Ovary (tissue), 9 donors: ENCODE measurements around the gene ARHGAP28. TPM values are rescaled to one million over a fixed set of nuclear protein-coding genes. Genes with fewer than 3 reads are reported as not detected.

Source experiments
- DNase-seq, 5 donors: peaks; one replicate each; pipeline ENCODE4 v3.0.0-alpha.2; 2019 to 2020
- H3K27ac ChIP-seq, 2 donors: fragments of 200-600 bp; one replicate each; pipeline versions ENCODE4 v1.5.1 to v1.8.0; 2019 to 2022
- H3K27me3 ChIP-seq: fragments of 200-600 bp; one replicate; pipeline ENCODE4 v1.8.0; 2022
- H3K36me3 ChIP-seq: fragments of 200-600 bp; sonication (generic); one replicate; pipeline ENCODE4 v1.5.1; 2019
- H3K4me1 ChIP-seq: one replicate; pipeline ENCODE4 v1.8.1; 2013; ENCODE audit warnings: mild to moderate bottlenecking, moderate library complexity; ENCODE audit not compliant: insufficient read depth
- H3K4me3 ChIP-seq: fragments of 200-600 bp; sonication (generic); one replicate; pipeline ENCODE4 v1.5.1; 2017
- H3K9me3 ChIP-seq, 2 donors: fragments of 200-600 bp in 1 of 2; sonication (generic) in 1 of 2; one replicate each; pipeline versions ENCODE4 v1.5.1 to v1.8.1; 2013 to 2019; ENCODE audit warnings: mild to moderate bottlenecking in 1 of 2, moderate library complexity in 1 of 2
- EP300 ChIP-seq: sonication (generic); formaldehyde crosslinking; IDR thresholded peaks from one replicate; pipeline ENCODE4 v1.6.1; 2017; ENCODE audit warnings: antibody characterized with exemption
- POLR2A ChIP-seq: fragments of 450-650 bp; IDR thresholded peaks from one replicate; pipeline ENCODE4 v1.6.1; 2017; ENCODE audit warnings: antibody characterized with exemption, mild to moderate bottlenecking, moderate library complexity
- WGBS, 3 donors: extraction: QIAGEN DNeasy Blood & Tissue Kit in 1 of 3; methylation state at CpG; one replicate each; pipeline versions ENCODE4 v1.1.5 to v1.1.7; 2013 to 2017; 5-methylcytosine and 5-hydroxymethylcytosine counted together
- intact Hi-C, 4 donors: fragments of 100-400 bp; cut with DNase I; formaldehyde crosslinking; loops; one replicate each; pipeline versions ENCODE4 v1.11.0 to v1.15.1; 2022 to 2023
- polyA plus RNA-seq, 2 donors: library from polyadenylated mRNA; stranded (reverse); fragments of 200-250 nt in 1 of 2; fragments of 350-450 nt in 1 of 2; fragmentation: Illumina TruSeq in 1 of 2; extraction: RNeasy Lipid Tissue Mini Kit (QIAGEN cat#74804) in 1 of 2; gene quantifications; one replicate each; pipeline ENCODE4 v1.2.3, GENCODE V29; 2013 to 2014
- total RNA-seq, 7 donors: library from RNA; depleted of rRNA in 2 of 7; stranded (reverse); fragments of >200 nt in 2 of 7; fragmentation: NEBNext Ultra II Directional in 3 of 7; extraction: Animal tissue kit (Norgen Biotek cat#: 25700) in 3 of 7; gene quantifications; one replicate each; pipeline versions ENCODE4 v1.1.0 to v1.2.4, GENCODE V29; 2016 to 2023
- TF ChIP-seq, protein P1 (sequence below), 3 donors: fragments of 450-650 bp in 2 of 3; fragments of 200-600 bp in 1 of 3; IDR thresholded peaks; one replicate each; pipeline versions ENCODE4 v1.5.1 to v1.8.0; 2016 to 2022; ENCODE audit warnings: antibody characterized with exemption in 3 of 3, mild to moderate bottlenecking in 1 of 3
- donor health status: DM: no; HTN: no; CAD: no; lungs with moderate emphysema.
- donor health status: DM: no; HTN: no; CAD: no.
- donor health status: Bipolar disorder and iron deficiency.
- donor health status: DM: yes; HTN: yes; CAD: no.
- donor health status: DM: no; HTN: no; CAD: no.
- donor health status: DM: yes; HTN: yes; CAD: no.

Gene ARHGAP28
- total and polyA plus RNA-seq, 9 donors = 5.9 to 28.7 (median 16.9) TPM

DNA sequence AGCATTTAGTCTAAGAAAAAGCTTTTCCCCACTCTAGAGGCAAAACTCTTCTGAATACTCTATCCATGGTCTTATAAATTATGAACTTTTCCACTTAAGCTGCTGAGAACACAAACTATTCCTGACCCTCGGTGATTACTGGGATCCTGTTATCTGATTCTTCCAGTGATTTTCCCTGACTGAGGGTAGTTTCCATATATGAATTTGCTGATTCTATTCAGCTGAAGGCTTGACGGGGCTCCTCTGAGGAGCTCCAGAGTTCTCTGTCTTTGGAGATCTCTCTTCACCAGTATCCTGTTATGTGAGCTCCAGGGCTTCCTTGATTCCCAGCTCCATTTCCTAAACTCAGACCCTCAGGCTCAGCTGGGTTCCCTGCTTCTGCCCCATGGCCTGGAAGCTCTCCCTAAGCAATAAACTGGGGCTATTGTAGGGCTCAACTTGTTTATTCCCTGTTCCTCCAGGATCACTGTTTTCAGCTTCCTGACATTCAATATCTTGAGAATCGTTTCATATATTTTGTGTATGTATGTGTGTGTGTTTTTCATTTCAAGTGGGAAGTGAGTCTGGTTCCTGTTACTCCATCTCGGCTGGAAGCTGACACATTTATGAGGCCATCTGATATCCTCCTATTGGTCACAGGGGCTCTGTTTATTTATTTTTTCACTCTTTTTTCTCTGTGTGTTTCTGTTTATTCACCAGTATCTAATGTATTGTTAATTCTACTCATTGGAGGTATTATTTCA is 78.2 kb downstream of the ARHGAP28 start:
- no peaks in the 10 kb centered on the region for H3K27me3 ChIP-seq
- H3K9me3 ChIP-seq = no peaks in the 10 kb centered on the region
- H3K4me1 ChIP-seq = peaks cover 4% of the 10 kb centered on the region
- WGBS, 3 donors = 51 to 61% (median 60%) methylated on average over 4 of the region's 4 CpGs
- no peak overlapping the region for H3K4me3 ChIP-seq
- no peak for DNase-seq
- H3K36me3 ChIP-seq = no peaks in the 10 kb centered on the region
- TF ChIP-seq, protein P1, sequence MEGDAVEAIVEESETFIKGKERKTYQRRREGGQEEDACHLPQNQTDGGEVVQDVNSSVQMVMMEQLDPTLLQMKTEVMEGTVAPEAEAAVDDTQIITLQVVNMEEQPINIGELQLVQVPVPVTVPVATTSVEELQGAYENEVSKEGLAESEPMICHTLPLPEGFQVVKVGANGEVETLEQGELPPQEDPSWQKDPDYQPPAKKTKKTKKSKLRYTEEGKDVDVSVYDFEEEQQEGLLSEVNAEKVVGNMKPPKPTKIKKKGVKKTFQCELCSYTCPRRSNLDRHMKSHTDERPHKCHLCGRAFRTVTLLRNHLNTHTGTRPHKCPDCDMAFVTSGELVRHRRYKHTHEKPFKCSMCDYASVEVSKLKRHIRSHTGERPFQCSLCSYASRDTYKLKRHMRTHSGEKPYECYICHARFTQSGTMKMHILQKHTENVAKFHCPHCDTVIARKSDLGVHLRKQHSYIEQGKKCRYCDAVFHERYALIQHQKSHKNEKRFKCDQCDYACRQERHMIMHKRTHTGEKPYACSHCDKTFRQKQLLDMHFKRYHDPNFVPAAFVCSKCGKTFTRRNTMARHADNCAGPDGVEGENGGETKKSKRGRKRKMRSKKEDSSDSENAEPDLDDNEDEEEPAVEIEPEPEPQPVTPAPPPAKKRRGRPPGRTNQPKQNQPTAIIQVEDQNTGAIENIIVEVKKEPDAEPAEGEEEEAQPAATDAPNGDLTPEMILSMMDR (IDR thresholded peaks at IDR 0.05) = no peak
- TF ChIP-seq POLR2A = no peak
- intact Hi-C loops = no loop called here
- H3K27ac ChIP-seq = no peak overlapping the region

DNA sequence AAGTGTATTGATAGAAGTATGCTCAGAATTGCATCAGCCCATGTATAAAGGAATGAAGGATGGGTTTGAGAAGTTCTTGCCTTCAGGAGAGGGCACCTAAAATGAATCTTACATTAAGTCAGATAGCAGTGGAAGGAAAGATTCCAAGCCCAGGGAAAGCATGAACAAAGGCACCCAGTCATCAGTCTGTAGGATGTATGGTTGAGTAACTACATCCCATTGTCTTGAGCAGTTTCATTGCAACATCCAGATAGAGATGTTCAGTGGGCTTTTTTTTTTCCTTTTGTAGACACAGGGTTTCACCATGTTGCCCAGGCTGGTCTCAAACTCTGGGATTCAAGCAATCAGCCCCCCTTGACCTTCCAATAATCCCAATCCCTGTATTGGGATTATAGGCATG is 80.7 kb downstream of the ARHGAP28 start:
- Histone ChIP-seq H3K4me3 (no peak overlapping the region), H3K4me1 (peaks cover 4% of the 10 kb centered on the region), H3K9me3 (no peaks in the 10 kb centered on the region), H3K36me3 (no peaks in the 10 kb centered on the region), H3K27ac (no peak overlapping the region), H3K27me3 (no peaks in the 10 kb centered on the region)
- intact Hi-C loops = no loop called here
- TF ChIP-seq, protein P1 (IDR thresholded peaks at IDR 0.05) = no peak
- TF ChIP-seq POLR2A (no peak), EP300 (no peak)
- no peak for DNase-seq

DNA sequence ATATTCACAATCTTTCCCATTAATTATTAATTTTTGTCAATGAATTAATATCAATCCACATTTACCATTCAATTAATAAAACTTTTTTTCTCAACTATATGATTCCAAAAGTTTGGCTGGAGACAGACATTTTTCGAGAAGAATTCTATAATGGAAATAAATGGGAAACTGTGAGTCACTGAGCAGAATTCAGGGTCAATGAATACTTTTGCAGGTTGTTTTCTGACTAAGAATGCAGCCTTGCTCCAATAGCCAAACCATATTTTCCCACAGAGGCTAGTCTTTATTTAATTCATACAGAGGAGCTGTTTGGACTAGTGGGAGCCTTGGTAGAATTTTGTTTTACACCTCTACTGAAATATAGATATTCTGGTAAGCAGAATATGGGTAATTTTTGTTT is 82.3 kb downstream of the ARHGAP28 start:
- H3K4me1 ChIP-seq = peaks cover 5% of the 10 kb centered on the region
- 40 to 69% (median 46%) methylated on average over 1 of the region's 1 CpG for WGBS, 3 donors
- intact Hi-C loops = no loop called here
- no peaks in the 10 kb centered on the region for H3K36me3 ChIP-seq
- H3K4me3 ChIP-seq = no peak overlapping the region
- TF ChIP-seq EP300 (no peak), POLR2A (no peak)
- TF ChIP-seq, protein P1 (IDR thresholded peaks at IDR 0.05) = no peak
- no peaks in the 10 kb centered on the region for H3K27me3 ChIP-seq
- no peak for DNase-seq
- no peaks in the 10 kb centered on the region for H3K9me3 ChIP-seq
- no peak overlapping the region for H3K27ac ChIP-seq

DNA sequence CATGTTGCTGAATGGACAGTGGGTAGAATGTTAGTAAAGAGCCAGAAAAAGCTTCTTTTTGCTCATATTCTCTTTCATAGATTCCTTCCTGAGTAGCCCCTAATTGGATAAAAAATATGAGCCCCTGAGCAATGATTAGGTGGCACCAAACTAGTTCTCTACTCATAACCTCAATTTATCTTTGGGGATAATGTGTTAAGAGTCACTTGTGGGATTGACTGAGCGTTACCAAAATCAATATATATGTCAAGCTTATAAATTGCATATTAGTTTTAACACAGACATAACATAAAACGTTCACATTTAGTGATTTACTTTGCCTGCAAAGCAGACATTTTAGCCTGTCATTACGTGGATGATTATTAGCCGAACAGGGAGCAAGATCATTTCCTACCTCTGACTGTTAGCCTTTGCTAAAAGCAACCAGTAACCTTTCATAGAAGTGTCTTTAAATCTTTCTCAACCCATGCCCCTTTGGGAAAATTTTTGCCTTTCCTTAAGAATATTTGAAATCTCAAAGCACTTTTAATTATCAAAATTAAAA is 85.4 kb downstream of the ARHGAP28 start:
- TF ChIP-seq, protein P1 (IDR thresholded peaks at IDR 0.05) = no peak
- TF ChIP-seq POLR2A (no peak), EP300 (no peak)
- DNase-seq = no peak
- Histone ChIP-seq H3K27ac (no peak overlapping the region), H3K4me1 (peaks cover 5% of the 10 kb centered on the region), H3K27me3 (no peaks in the 10 kb centered on the region), H3K9me3 (no peaks in the 10 kb centered on the region), H3K4me3 (no peak overlapping the region), H3K36me3 (no peaks in the 10 kb centered on the region)
- 93 to 94% (median 93%) methylated on average over 4 of the region's 4 CpGs for WGBS, 3 donors
- intact Hi-C loops = no loop called here
